ENCODE measurements around the gene SMARCB1.

DNA sequence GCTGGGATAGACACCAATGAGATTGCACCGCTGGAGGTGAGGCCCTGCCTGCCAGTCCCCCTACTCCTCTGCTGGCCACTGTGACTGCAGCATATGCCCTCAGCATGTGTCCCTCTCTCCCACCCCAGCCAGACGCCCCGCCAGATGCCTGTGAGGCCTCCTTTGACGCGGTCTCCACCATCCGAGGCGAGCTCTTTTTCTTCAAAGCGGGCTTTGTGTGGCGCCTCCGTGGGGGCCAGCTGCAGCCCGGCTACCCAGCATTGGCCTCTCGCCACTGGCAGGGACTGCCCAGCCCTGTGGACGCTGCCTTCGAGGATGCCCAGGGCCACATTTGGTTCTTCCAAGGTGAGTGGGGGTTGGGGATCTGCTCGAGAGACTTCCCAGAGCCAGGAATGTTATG, 5.7 kb upstream of the SMARCB1 start:
- TF ChIP-seq, protein P1, sequence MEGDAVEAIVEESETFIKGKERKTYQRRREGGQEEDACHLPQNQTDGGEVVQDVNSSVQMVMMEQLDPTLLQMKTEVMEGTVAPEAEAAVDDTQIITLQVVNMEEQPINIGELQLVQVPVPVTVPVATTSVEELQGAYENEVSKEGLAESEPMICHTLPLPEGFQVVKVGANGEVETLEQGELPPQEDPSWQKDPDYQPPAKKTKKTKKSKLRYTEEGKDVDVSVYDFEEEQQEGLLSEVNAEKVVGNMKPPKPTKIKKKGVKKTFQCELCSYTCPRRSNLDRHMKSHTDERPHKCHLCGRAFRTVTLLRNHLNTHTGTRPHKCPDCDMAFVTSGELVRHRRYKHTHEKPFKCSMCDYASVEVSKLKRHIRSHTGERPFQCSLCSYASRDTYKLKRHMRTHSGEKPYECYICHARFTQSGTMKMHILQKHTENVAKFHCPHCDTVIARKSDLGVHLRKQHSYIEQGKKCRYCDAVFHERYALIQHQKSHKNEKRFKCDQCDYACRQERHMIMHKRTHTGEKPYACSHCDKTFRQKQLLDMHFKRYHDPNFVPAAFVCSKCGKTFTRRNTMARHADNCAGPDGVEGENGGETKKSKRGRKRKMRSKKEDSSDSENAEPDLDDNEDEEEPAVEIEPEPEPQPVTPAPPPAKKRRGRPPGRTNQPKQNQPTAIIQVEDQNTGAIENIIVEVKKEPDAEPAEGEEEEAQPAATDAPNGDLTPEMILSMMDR (IDR thresholded peaks at IDR 0.05; ENCODE audit: insufficient read depth, low read length, poor library complexity, severe bottlenecking), result no peak
- TF ChIP-seq EZH2phosphoT487 (conservative IDR thresholded peaks at IDR 0.05; ENCODE audit: low read length), result no peak

Data from SU-DHL-6 (cell line).